Measurements from ENCODE around the gene MRPL32.

DNA sequence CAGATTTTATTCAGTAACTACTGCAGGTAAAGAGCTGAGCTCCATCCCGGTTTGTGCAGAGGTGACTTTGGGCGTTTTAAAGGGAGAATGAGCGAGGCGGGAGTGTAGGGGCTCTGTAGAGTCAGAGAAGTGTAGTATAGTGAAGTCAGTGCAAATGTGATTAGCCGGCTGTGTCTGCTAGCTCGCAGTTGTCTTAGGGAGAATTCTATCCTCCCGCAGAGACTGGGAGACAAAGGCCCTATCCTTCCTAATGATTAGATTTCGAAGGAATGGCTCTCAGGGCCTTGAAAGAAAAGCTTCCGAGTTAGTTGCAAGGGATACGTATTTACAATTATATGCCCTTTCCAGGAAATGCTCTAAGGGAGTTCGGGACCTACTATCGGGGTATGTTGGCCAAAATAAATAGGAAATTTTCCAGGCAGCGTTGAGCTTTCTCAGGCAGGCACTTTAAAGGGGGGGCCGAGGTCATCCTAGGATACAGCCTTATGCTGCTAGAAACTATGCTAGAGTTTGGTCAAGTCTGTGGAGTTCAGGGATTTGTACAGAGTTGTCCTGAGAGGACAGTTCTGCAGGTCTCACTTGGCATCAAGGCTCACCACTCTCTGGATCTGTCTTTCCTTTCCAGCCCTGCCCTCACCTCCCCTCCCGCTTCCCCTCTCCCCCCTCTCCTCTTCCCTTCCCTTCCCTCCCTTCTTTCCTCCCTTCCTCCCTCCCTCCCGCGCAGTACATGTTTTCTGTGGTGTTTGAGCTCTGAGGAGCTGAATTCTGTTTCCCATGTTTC, 825 bp downstream of the MRPL32 start:
- TF ChIP-seq, protein P1, sequence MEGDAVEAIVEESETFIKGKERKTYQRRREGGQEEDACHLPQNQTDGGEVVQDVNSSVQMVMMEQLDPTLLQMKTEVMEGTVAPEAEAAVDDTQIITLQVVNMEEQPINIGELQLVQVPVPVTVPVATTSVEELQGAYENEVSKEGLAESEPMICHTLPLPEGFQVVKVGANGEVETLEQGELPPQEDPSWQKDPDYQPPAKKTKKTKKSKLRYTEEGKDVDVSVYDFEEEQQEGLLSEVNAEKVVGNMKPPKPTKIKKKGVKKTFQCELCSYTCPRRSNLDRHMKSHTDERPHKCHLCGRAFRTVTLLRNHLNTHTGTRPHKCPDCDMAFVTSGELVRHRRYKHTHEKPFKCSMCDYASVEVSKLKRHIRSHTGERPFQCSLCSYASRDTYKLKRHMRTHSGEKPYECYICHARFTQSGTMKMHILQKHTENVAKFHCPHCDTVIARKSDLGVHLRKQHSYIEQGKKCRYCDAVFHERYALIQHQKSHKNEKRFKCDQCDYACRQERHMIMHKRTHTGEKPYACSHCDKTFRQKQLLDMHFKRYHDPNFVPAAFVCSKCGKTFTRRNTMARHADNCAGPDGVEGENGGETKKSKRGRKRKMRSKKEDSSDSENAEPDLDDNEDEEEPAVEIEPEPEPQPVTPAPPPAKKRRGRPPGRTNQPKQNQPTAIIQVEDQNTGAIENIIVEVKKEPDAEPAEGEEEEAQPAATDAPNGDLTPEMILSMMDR (IDR thresholded peaks at IDR 0.05; ENCODE audit: insufficient read depth, low read length, poor library complexity, severe bottlenecking), result no peak
- no peak for TF ChIP-seq EZH2phosphoT487 (conservative IDR thresholded peaks at IDR 0.05; ENCODE audit: low read length)
